OCI-LY7 (cell line): ENCODE measurements around the gene WSB1. TPM values are rescaled to one million over a fixed set of nuclear protein-coding genes. Genes with fewer than 3 reads are reported as not detected.

ENCODE experiments used
- BruUV-seq: library from RNA; stranded (reverse); fragments of 400-500 nt; replicated peaks from 2 replicates; lab custom pipeline; 2021; lab: Mats Ljungman, UMichigan
- CTCF ChIA-PET: fragments of 300-600 bp; sonication (Branson Sonifier 250); formaldehyde crosslinking; loops from one replicate; lab custom pipeline; 2022; ENCODE audit warnings: antibody characterized with exemption; ENCODE audit not compliant: unreplicated experiment; lab: Charles Lee
- POLR2A ChIA-PET: fragments of 300-600 bp; sonication (Branson Sonifier 250); formaldehyde crosslinking; loops from one replicate; lab custom pipeline; 2022; ENCODE audit warnings: antibody characterized with exemption; lab: Charles Lee
- DNase-seq: peaks from one replicate; pipeline ENCODE4 v3.0.0-alpha.2; 2015; ENCODE audit warnings: low spot score
- H2AFZ ChIP-seq: fragments of 200-600 bp; sonication (generic), shearing (Covaris generic); 2 replicates; pipeline ENCODE4 v1.6.1; 2014; ENCODE audit warnings: mild to moderate bottlenecking, antibody characterized with exemption, low read length, moderate library complexity
- H3K27ac ChIP-seq: fragments of 200-600 bp; sonication (generic); 2 replicates; pipeline ENCODE4 v1.5.1; 2014; ENCODE audit warnings: mixed run types, low read depth, mild to moderate bottlenecking, moderate library complexity, low read length, inconsistent platforms; ENCODE audit not compliant: poor library complexity, severe bottlenecking
- H3K36me3 ChIP-seq: fragments of 200-600 bp; sonication (generic); 2 replicates; pipeline ENCODE4 v1.6.1; 2014; ENCODE audit warnings: mild to moderate bottlenecking, antibody characterized with exemption, low read length, moderate library complexity, mixed read lengths; ENCODE audit not compliant: insufficient read depth
- H3K4me1 ChIP-seq: fragments of 200-600 bp; sonication (generic); 2 replicates; pipeline ENCODE4 v1.5.1; 2014; ENCODE audit warnings: mild to moderate bottlenecking, low read length; ENCODE audit not compliant: insufficient read depth, poor library complexity, severe bottlenecking
- H3K4me2 ChIP-seq: fragments of 200-600 bp; sonication (generic); 2 replicates; pipeline ENCODE4 v1.6.1; 2014; ENCODE audit warnings: mild to moderate bottlenecking, low read length
- H3K4me3 ChIP-seq: fragments of 200-600 bp; sonication (generic); 2 replicates; pipeline ENCODE4 v1.5.1; 2014; ENCODE audit warnings: mild to moderate bottlenecking, low read depth, low read length; ENCODE audit not compliant: poor library complexity, severe bottlenecking
- H3K79me2 ChIP-seq: fragments of 200-600 bp; sonication (generic); 2 replicates; pipeline ENCODE4 v1.6.1; 2016; ENCODE audit warnings: low read depth, mild to moderate bottlenecking, low read length, moderate library complexity, mixed read lengths; ENCODE audit not compliant: insufficient read depth
- H3K9me2 ChIP-seq: fragments of 200-600 bp; sonication (generic); 2 replicates; pipeline ENCODE4 v1.6.1; 2016; ENCODE audit warnings: mild to moderate bottlenecking, low read length, mixed read lengths; ENCODE audit not compliant: insufficient read depth
- H3K9me3 ChIP-seq: fragments of 200-600 bp; sonication (generic); 2 replicates; pipeline ENCODE4 v1.6.1; 2014; ENCODE audit warnings: mild to moderate bottlenecking, mixed run types, low read length, mixed read lengths
- H4K20me1 ChIP-seq: fragments of 200-600 bp; sonication (generic); 2 replicates; pipeline ENCODE4 v1.6.1; 2014; ENCODE audit warnings: mild to moderate bottlenecking, antibody characterized with exemption, low read length, moderate library complexity, mixed read lengths; ENCODE audit not compliant: insufficient read depth
- CTCF ChIP-seq: fragments of 200-600 bp; sonication (generic); conservative IDR thresholded peaks from 2 replicates; pipeline ENCODE4 v1.5.1; 2014; ENCODE audit warnings: mild to moderate bottlenecking, antibody characterized with exemption, low read length, moderate library complexity, mixed read lengths
- EZH2phosphoT487 ChIP-seq: fragments of 200-600 bp; sonication (generic); IDR thresholded peaks from 2 replicates; pipeline ENCODE4 v1.6.1; 2018; ENCODE audit warnings: low read depth, borderline replicate concordance, mild to moderate bottlenecking, mixed run types, antibody characterized with exemption, low read length, moderate library complexity, mixed read lengths
- intact Hi-C: fragments of 100-400 bp; cut with micrococcal nuclease; formaldehyde crosslinking; loops from one replicate; pipeline ENCODE4 v1.10.0; 2022; ENCODE audit not compliant: unreplicated experiment
- total RNA-seq, 2 experiments: library from RNA; depleted of rRNA in 1 of 2; stranded (reverse); fragments of >200 nt in 1 of 2; shearing (Covaris generic) in 1 of 2; gene quantifications; 2 replicates each; pipeline ENCODE4 v1.2.3, GENCODE V29; 2014 to 2022

WSB1 gene
- total RNA-seq, 2 experiments from 2014 or later = 115 to 118 TPM

- H3K4me2 ChIP-seq = no peak overlapping the region
- CTCF ChIA-PET = no interaction called here
- POLR2A ChIA-PET = interaction anchor here (0.7 kb wide), 1 partner anchor 30 kb away, joined by 3 read pairs; no protein-coding TSS in a partner anchor
These were observed 48.1 kb downstream of the WSB1 start for GRCh38 chr17:27342059-27342458.

DNA sequence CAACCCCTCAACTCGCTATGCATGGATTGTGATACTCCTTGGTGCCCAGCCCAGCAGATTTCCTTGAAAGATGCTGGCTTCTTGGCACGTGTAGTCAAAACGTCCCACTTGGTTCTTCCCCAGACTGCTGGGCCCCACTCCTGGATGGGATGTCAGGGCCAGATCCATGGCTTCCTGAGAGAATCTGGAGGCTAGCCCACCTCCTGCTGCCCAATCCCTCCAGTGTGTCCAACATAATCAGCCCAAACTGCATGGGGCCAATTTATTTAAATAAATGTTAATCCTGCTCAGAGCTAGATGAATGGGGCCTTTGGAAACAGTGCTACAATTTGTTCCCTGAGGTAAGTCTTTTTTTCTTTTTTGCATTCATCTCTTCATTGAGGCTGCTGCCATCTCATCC lies 49.4 kb downstream of the WSB1 start:
- H3K4me2 ChIP-seq = no peak overlapping the region
- H3K27ac ChIP-seq = no peak overlapping the region
- no peak overlapping the region for H3K4me3 ChIP-seq
- intact Hi-C loops = no loop called here
- no peaks in the 10 kb centered on the region for H3K79me2 ChIP-seq
- no peaks in the 10 kb centered on the region for H3K9me2 ChIP-seq
- no peak for DNase-seq
- H2AFZ ChIP-seq = no peak overlapping the region
- H3K9me3 ChIP-seq = no peaks in the 10 kb centered on the region
- H3K4me1 ChIP-seq = peaks cover 20% of the 10 kb centered on the region
- no peaks in the 10 kb centered on the region for H3K36me3 ChIP-seq
- H4K20me1 ChIP-seq = no peaks in the 10 kb centered on the region
- no TSS peak for BruUV-seq
- TF ChIP-seq CTCF = no peak
- TF ChIP-seq EZH2phosphoT487 = no peak
- ChIA-PET POLR2A (no interaction called here), CTCF (no interaction called here)

More at GRCh38 chr17:27342059-27342458, 48.1 kb downstream of the WSB1 start:
- Histone ChIP-seq H4K20me1 (no peaks in the 10 kb centered on the region), H3K79me2 (no peaks in the 10 kb centered on the region), H3K4me3 (no peak overlapping the region), H3K4me1 (peaks cover 14% of the 10 kb centered on the region), H2AFZ (no peak overlapping the region), H3K9me3 (no peaks in the 10 kb centered on the region), H3K27ac (no peak overlapping the region), H3K9me2 (no peaks in the 10 kb centered on the region), H3K36me3 (no peaks in the 10 kb centered on the region)
- no peak for DNase-seq
- BruUV-seq = no TSS peak
- TF ChIP-seq CTCF = no peak
- intact Hi-C loops = no loop called here

GRCh38 chr17:27343977-27344607 lies 50.2 kb downstream of the WSB1 start:
- no peaks in the 10 kb centered on the region for H3K9me3 ChIP-seq
- H3K27ac ChIP-seq = no peak overlapping the region
- CTCF ChIA-PET = no interaction called here
- DNase-seq = no peak
- BruUV-seq = no TSS peak
- no peaks in the 10 kb centered on the region for H4K20me1 ChIP-seq
- H3K9me2 ChIP-seq = no peaks in the 10 kb centered on the region
- TF ChIP-seq EZH2phosphoT487 (no peak), CTCF (no peak)
- no peaks in the 10 kb centered on the region for H3K79me2 ChIP-seq
- H3K4me2 ChIP-seq = no peak overlapping the region
- peaks cover 20% of the 10 kb centered on the region for H3K4me1 ChIP-seq
- H2AFZ ChIP-seq = no peak overlapping the region
- POLR2A ChIA-PET = interaction anchor here (0.6 kb wide), 1 partner anchor 176 kb away, joined by 3 read pairs; no protein-coding TSS in a partner anchor
- no peak overlapping the region for H3K4me3 ChIP-seq
- no peaks in the 10 kb centered on the region for H3K36me3 ChIP-seq
- intact Hi-C loops = no loop called here
